OCI-M2 (cell line): ENCODE measurements around the gene ZNF681.
A peak's percentile ranks its signal among the peaks of the same experiment; 100 is the strongest.
"Not testable (repeated sequence)": the region's sequence is repeated elsewhere in the genome, so short reads cannot be mapped to it uniquely, and the experiment has no call there.

Experiments used
- DNase-seq: peaks from one replicate; lab custom pipeline; 2025; ENCODE audit not compliant: unreplicated experiment; lab: John Stamatoyannopoulos, UW

ZNF681 gene

GRCh38 chr19:23758187-23759074, at the start of gene ZNF681:
Gene ZNF681, minus strand, starts transcription at chr19:23758891. Its CDS starts 142 bp downstream, at chr19:23758749.
- DNase-seq = peak; percentile 91

GRCh38 chr19:23804676-23805075, 46.0 kb upstream of the ZNF681 start:
- no peak for DNase-seq

- no peak for DNase-seq
These were observed 43.6 kb upstream of the ZNF681 start for GRCh38 chr19:23802290-23802689.

DNA sequence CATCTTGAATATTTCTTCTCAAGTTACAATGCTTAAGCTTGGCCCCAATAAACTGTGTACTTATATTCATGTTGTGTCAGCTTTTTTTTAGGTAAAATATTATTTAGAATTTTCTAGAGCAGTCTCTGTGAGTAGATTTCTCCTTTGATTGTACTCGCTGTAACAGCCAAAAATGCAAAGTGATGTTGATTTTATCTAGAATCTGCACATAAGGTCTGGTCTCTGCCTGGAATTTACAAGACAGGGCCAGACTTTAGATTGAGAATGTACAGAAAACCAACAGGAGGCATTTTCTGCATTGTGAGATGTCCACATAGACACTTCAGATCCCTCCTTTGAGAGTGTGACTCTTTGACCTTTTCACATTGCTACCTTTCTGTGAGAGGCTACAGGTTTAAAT, 43.1 kb upstream of the ZNF681 start:
- DNase-seq = no peak

GRCh38 chr19:23800868-23801267, 42.2 kb upstream of the ZNF681 start:
- DNase-seq = no peak

DNA sequence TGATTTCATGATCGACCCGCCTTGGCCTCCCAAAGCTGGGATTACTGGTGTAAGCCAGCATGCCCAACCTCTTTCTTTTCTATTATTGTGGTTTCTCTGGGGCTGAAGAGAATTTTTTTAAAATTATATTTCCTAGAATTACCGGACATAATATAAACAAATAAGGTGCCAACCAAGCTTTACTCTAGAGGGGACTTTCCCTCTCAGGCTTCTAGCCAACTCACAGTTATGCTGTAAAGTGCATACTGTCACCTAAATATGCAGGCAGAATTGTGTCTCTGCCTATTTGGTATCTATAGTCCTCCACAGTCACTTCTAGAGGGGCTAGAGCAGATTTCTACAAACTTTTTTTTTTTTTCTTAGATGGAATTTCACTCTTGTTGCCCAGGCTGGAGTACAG, 41.6 kb upstream of the ZNF681 start:
- DNase-seq = no peak

DNA sequence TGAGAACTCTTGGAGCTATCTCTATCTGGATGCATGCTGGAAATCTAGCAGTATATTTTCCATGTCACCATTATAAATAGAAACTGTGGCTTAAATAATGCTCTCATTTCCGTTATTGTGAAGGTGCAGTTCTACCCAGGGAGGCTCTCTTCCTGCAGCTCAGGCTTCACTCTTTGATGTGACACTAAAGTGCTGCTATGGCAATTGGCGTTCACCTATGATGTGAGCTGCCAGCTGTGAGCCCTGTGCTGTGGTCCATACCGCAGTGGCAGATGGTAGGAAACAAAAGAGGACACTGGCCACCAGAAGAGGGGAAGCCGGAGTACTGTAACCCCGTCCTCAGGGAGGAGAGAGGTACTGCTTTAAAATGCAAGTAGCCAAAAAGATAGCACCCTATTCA, 40.6 kb upstream of the ZNF681 start:
- no peak for DNase-seq

GRCh38 chr19:23795462-23795861, 36.8 kb upstream of the ZNF681 start:
- DNase-seq = no peak

- DNase-seq = no peak
These were observed 34.1 kb upstream of the ZNF681 start for GRCh38 chr19:23792784-23793183.

GRCh38 chr19:23790641-23791488, 32.2 kb upstream of the ZNF681 start:
- DNase-seq = no peak

GRCh38 chr19:23789246-23789645, 30.6 kb upstream of the ZNF681 start:
- DNase-seq = no peak

DNA sequence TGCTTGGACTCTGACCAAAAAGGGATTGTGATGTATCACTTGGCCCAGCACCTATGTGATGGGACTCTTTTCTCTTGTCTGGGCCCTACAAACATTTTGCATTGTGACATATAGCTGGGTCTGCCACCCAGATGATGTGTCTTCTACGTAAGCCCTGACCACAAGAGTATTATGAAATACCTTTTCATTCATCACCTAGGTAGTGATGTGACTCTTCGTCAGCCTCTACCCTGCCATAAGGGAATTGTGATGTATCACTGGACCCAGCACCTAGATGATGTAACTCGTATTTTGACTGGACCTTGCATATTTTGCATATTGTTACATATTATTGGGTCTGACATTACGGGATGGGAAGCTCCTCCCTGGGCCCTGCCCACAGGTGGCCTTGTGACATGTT, 29.7 kb upstream of the ZNF681 start:
- DNase-seq = no peak

DNA sequence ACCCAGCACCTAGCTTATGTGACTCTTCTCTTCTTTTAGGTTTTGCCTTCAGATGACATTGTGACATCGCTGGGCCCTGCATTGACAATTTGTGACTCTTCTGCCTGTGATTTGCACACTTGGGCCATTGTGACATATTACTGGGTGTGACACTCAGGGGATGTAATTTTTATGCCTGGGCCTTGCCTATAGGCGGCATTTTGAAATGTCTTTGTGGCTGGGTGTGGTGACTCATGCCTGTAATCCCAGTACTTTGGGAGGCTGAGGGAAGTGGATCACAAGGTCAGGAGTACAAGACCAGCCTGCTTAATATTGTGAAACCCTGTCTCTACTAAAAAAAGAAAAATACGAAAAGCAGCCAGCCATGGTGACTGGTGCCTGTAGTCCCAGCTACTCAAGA, 28.4 kb upstream of the ZNF681 start:
- no peak for DNase-seq

- DNase-seq = no peak
These were observed 27.3 kb upstream of the ZNF681 start for GRCh38 chr19:23785982-23786381.

GRCh38 chr19:23784274-23784673, 25.6 kb upstream of the ZNF681 start:
- no peak for DNase-seq

- no peak for DNase-seq
These were observed 24.9 kb upstream of the ZNF681 start for GRCh38 chr19:23783636-23784035.

DNA sequence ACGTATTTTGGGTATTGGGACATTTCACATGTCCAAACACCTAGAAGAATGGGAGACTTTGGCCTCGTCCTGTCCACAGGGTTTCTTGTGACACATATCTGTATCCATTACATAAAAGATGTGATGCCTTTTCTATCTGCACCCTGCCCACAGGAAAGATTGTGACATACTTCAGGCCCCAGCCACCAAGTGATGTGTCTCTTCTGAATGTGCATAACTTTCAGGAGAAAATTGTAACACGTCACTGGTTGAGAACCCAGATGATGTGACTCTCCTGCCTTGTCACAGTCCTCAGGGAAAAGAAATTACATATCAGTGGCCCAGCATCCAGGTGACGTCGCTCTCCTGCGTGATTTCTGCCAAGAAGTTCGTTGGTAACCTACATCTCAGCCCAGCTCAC, 21.0 kb upstream of the ZNF681 start:
- DNase-seq = no peak

DNA sequence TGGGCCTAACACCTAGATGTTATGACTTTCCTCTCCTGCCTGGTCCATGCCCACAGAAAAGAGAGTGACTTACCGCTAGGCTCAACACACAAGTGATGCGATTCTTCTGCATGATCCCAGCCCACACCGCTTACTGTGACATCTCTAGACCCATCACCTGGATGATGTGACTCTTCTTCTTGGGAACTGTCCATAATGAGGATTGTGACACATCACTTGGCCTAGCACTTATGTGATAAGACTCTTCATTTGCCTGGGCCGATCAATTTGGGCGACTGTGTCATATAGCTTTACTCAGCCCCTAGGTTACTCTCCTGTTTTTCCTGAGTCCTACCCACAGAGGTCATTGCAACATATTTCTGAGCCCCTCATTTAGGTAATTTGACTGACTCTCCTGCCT, 19.9 kb upstream of the ZNF681 start:
- no peak for DNase-seq

- DNase-seq = not testable (repeated sequence)
These were observed 19.3 kb upstream of the ZNF681 start for GRCh38 chr19:23778036-23778435.

GRCh38 chr19:23777216-23777615, 18.5 kb upstream of the ZNF681 start:
- DNase-seq = no peak

GRCh38 chr19:23776507-23777205, 18.0 kb upstream of the ZNF681 start:
- no peak for DNase-seq
